OCI-LY3 (cell line): Measurements from ENCODE around the gene RAD51.

ENCODE experiments used
- EZH2phosphoT487 ChIP-seq: fragments of 200-600 bp; shearing (Covaris generic); IDR thresholded peaks from 2 replicates; pipeline ENCODE4 v1.6.1; 2018; ENCODE audit warnings: antibody characterized with exemption, mixed run types, low read depth
- TF ChIP-seq, protein P1 (sequence below): fragments of 200-600, 300-600 bp; sonication (generic); IDR thresholded peaks from 2 replicates; pipeline ENCODE4 v1.5.1; 2014; ENCODE audit warnings: antibody characterized with exemption, low read length, low read depth

DNA sequence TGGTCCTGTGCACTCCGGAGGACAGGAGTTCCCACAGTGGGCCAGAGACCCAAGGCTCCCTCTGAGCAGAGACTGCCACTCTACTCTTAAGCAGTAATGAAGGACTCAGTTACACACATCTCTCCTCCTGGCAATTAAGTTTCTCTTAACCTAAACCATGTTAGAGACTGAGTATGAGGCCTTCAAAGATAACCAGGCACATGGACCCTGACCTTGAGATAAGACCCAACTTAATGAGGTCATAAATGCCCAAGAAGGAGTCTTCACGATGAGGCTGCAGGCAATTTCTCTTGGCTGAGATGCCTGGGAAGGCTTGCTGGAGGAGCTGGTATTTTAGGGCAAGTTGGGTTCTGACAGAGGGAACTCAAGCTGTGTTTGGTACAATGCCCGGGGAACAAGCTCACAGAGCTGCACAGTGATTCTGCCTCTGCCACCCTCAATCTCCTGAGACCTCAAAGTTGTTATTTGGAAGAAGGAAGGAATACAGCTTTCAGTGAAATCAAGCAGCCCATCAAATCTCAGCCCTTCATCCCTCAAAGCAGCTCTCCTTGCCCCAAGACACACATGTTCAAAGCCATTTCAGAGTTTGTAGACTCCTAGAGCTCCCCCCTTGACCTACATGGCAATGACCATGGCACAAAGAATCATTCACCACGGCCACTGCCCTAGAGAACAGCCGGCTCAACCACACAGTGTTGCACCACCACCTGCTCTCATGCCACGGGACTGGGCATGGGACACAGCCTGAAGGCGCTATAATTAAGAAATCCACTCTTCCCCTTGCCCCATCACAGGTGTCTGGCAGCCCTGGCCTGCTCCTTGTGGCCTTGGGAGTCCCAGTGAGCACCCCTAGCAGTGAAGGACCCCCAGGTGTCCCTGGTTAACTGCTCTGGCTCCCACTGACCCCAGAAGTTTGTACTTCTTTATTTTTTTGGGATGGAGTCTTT lies 53.0 kb downstream of the RAD51 start:
- TF ChIP-seq, protein P1, sequence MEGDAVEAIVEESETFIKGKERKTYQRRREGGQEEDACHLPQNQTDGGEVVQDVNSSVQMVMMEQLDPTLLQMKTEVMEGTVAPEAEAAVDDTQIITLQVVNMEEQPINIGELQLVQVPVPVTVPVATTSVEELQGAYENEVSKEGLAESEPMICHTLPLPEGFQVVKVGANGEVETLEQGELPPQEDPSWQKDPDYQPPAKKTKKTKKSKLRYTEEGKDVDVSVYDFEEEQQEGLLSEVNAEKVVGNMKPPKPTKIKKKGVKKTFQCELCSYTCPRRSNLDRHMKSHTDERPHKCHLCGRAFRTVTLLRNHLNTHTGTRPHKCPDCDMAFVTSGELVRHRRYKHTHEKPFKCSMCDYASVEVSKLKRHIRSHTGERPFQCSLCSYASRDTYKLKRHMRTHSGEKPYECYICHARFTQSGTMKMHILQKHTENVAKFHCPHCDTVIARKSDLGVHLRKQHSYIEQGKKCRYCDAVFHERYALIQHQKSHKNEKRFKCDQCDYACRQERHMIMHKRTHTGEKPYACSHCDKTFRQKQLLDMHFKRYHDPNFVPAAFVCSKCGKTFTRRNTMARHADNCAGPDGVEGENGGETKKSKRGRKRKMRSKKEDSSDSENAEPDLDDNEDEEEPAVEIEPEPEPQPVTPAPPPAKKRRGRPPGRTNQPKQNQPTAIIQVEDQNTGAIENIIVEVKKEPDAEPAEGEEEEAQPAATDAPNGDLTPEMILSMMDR = no peak
- TF ChIP-seq EZH2phosphoT487 = no peak
